Hepatocyte (in vitro differentiated cells): Measurements from ENCODE around the gene TMEM201.

Source experiments
- EZH2 ChIP-seq: fragments of 200-600 bp; sonication (generic); IDR thresholded peaks from 2 replicates; pipeline ENCODE4 v1.6.1; 2016; ENCODE audit warnings: antibody characterized with exemption, mild to moderate bottlenecking, borderline replicate concordance
- EZH2phosphoT487 ChIP-seq: fragments of 200-600 bp; sonication (generic); IDR thresholded peaks from one replicate; pipeline ENCODE4 v1.6.1; 2018; ENCODE audit warnings: antibody characterized with exemption, mild to moderate bottlenecking, low read depth, moderate library complexity; ENCODE audit not compliant: unreplicated experiment, severe bottlenecking
- TF ChIP-seq, protein P1 (sequence below): fragments of 200-600 bp; sonication (generic); IDR thresholded peaks from 2 replicates; pipeline ENCODE4 v1.5.1; 2016; ENCODE audit warnings: antibody characterized with exemption, mild to moderate bottlenecking; ENCODE audit not compliant: poor library complexity

DNA sequence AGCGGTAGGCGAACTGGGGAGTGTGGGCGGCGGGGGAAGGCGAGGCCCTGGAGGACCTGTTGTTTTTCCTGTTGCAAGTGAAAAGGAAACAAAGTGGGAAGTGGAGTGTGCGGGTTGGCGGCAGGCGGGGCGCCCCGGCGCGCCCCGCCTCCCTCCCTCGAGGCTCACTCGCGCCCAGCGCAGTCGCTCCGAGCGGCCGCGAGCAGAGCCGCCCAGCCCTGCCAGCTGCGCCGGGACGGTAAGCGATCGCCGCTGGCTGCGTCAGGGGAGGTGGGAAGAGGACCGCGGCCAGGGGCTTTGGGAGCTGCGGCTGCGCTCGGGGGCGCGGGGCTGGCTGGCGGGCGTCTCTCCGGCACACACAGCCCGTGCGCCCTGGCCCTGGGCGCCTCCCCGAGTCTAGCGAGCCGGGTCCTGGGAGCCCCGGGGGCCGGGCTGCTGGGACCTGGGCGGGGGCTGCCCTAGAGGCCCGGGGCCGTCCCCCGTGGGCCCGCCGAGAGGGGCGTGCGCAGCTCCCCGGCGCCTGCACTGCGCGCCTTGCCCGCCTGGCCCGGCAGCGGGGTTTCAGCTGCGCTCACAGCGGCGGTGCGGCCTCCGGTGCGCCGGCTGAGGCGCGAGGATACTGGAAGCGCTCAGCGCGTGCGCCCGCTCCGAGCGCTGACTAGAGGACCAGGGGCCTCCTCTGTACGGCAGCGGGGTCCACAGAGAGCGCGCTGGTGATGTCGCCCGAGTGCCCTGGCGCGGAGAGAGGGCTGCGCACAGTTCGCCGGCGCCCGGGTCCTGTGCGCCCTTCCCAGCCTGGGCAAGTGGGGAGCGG is 63.1 kb downstream of the TMEM201 start, which contains the start of gene PIK3CD:
- TF ChIP-seq, protein P1, sequence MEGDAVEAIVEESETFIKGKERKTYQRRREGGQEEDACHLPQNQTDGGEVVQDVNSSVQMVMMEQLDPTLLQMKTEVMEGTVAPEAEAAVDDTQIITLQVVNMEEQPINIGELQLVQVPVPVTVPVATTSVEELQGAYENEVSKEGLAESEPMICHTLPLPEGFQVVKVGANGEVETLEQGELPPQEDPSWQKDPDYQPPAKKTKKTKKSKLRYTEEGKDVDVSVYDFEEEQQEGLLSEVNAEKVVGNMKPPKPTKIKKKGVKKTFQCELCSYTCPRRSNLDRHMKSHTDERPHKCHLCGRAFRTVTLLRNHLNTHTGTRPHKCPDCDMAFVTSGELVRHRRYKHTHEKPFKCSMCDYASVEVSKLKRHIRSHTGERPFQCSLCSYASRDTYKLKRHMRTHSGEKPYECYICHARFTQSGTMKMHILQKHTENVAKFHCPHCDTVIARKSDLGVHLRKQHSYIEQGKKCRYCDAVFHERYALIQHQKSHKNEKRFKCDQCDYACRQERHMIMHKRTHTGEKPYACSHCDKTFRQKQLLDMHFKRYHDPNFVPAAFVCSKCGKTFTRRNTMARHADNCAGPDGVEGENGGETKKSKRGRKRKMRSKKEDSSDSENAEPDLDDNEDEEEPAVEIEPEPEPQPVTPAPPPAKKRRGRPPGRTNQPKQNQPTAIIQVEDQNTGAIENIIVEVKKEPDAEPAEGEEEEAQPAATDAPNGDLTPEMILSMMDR, result no peak
- peak; percentile 57 for TF ChIP-seq EZH2
- TF ChIP-seq EZH2phosphoT487, result no peak
